GM21529 (cell line): ENCODE data around the gene POMGNT1.

ENCODE experiments used
- ATAC-seq: cut with Tn5 transposase; IDR thresholded peaks from one replicate; pipeline ENCODE4 v1.9.1; 2021; ENCODE audit not compliant: unreplicated experiment

POMGNT1 gene

DNA sequence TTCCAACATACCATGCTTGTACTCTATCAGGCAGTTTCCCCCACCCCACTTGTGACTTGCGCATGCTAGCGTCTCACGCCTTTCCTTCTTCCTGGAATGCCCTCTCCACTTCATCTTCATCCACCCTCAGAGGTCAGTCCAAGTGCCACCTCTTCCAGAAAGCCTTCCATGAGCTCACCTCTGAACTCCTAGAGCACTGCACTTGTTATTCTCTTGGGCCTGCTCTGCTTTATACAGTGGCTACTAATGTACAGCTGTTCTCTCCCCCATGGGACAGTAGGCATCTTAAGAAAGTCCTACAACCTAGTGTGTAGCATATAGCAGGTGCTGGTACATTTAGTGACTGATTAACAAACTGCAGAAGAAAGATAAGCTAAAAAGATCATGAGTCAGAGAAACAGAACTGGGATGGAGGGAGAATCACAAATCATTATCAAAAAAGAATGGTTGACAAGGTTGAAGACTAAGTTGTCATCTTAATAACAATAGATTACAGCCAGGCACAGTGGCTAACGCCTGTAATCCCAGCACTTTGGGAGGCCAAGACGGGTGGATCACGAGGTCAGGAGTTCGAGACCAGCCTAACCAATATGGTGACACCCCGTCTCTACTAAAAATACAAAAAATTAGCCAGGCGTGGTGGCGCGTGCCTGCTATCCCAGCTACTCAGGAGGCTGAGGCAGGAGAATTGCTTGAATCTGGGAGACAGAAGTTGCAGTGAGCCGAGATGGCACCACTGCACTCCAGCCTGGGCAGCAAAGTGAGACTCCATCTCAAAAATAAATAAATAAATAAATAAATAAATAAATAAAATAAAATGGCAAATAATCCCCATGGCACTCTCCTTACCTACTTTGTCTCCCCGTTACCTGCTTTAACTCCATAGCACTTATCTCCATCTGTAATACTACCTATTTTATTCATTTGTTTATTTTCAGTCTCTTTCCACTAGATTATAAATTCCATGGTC lies 39.6 kb downstream of the POMGNT1 start:
- peak; percentile 55 for ATAC-seq

DNA sequence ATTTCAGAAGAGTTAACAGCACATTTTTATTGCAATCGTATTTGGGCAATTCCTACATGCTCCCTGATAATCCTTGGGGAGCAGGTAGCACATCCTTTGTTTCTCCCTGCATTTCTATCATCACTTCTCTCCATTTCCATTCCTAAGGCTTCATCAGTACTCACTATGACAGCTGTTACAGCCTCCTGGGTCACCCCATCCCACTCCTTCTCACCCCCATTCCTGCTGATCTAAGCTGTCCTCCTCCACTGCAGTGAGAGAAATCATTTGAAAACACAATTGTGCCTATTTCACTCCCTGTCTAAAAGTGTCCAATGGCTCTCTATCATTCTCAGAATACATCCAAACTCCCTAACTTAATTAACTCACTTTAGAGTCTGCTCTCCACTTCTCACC lies 40.3 kb downstream of the POMGNT1 start:
- no peak for ATAC-seq

DNA sequence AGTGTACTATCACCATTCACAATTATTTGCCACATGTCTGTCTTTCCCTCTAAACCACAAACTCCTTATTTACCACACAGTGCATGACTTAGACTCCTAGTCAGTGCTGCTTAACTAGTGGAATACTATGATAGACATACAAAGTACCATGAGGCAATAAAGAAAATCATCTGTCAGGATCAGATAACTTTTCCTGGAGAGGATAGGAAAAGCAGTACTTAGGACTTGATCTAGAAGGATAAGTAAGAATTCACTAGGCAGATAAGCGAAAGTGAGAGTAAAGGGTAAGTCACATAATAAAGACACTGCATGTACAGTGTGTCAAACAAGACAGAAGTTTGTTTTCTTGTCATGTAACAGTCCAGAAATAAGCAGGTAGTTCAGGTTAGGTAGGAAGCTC lies 44.5 kb downstream of the POMGNT1 start:
- ATAC-seq: no peak

DNA sequence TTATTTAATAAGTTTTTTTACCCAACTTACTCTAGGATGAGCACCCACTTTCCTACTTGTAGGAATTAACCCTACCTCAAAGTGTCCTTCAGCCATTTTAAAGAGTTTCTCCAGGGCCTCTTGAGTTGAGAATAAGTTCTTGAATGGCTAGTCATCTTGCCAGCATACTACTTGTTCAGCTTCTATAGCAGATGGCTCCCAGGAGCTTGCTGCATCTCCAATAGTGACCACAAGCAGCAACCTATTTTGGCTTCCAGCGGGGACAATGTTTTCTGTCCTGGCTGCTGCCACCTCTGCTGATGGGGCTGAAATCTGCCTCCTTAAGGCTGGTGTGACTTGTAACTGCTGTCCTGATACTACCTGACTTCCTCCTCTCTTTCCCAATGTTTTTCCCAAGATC lies 45.0 kb downstream of the POMGNT1 start:
- no peak for ATAC-seq

DNA sequence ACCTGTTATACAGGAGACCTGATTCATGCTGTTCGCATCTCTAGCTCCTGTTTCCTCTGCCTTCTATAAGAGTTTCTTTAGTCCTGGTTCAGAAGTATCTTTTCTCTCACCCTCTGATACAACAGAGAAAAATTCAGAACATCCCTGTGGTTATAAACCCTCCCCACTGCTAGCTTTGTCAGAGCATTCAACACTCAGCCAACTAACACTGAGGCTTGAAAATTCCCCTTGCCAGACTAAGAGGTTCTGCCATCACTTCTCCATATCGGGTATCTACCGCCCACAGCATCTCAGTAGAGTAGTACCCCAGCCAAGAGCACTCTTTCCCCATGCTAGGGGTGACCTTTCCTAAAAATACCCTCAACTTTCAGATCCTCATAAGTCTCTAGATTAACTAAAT lies 46.2 kb downstream of the POMGNT1 start:
- no peak for ATAC-seq

DNA sequence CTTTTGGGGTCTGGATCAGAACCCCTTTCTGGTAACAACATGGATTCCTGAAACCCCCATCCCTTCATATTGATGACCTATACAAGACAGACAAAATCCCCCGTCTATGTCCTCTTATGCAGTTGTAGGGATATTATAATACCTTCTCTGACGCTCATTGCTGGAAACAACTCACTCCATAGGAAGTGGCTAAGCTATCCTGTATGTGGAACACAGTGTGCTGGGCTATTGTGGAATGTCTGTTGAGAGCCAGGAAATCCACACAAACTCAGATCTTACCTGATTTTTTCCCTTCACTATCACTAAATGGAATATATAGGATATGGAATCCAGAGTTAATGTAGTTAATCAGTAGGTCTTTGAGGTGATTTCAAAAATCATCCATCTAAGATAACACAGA lies 48.1 kb downstream of the POMGNT1 start:
- ATAC-seq: no peak

DNA sequence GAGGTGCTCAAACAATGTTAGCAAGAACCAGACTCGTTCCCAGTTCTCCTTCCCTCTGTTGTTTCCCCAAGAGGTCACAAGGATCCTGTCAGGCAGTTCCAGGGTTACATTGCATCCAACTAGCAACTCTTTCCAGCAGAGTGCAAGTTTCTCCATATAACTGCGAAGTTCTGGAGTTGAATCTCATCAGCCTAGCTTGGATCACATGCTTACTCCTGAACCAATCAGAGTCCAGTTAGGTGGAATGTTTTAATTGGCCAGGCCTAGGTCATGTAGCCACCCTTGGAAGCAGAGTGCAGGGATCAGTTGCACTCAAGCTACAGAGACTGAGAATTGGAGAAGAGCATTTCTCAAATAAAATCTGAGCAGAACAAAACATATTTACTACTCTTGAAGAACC lies 49.9 kb downstream of the POMGNT1 start:
- ATAC-seq: no peak
